ENCODE data around the gene CEND1. TPM values are rescaled to one million over a fixed set of nuclear protein-coding genes. Genes with fewer than 3 reads are reported as not detected.
A peak's percentile ranks its signal among the peaks of the same experiment; 100 is the strongest.

The CEND1 gene
- total RNA-seq, 4 donors from 2014 or later: not detected

DNA sequence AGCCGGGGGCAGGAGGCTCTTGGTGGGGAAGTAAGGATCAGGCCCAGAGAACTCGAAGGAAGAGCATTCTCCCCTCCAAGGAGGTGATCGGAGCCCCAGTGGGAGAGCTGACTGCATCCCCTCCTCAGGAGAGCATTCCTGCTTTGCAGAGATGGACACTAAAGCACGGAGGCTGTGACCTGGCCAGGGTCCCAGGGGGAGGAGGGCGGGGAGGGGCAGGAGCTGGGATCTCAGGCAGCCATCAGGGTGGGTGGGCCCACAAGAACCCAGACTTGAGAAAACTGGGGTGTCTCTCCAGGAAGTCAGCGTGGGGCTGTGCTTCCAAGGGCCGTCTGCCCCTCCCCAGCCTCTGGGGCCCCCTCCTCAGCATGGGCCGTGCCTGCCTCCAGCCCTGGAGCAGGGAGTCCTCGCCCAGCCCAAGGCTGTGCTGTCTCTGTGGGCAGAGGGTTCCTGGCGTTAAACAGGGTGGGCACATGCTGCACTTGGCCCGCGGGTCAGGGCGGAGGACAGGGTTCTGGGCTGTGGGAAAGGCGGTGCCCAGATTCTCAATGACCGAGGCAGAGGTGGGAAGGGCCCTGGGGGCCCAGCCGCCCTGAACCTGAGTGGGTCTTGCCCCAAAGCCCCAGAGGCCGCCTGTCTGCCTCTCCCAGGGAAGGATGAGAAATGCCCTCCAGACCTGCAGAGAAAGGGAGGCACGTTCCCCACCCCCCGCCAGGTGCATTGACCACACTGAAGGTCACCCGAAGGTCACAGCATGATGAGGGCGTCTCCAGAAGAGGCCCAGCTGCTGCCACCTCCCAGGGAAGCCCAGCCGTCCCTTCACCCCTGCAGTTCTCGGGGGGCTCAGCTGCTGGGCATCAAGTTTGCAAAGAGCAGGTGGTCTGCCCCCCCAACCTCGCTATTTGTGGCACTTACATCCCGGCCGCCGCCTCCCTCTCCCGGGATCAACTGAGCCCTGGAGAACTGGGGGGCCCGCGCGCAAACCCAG, 643 bp downstream of the CEND1 start:
- no peak for TF ChIP-seq CTCF (IDR thresholded peaks at IDR 0.05)
- DNase-seq (ENCODE audit: low spot score) (no peak), ATAC-seq (ENCODE audit: low FRiP score) (no peak)

- TF ChIP-seq CTCF (IDR thresholded peaks at IDR 0.05): no peak
- ATAC-seq (ENCODE audit: low FRiP score): no peak
Measured at GRCh38 chr11:788009-788640, 1.8 kb downstream of the CEND1 start.

DNA sequence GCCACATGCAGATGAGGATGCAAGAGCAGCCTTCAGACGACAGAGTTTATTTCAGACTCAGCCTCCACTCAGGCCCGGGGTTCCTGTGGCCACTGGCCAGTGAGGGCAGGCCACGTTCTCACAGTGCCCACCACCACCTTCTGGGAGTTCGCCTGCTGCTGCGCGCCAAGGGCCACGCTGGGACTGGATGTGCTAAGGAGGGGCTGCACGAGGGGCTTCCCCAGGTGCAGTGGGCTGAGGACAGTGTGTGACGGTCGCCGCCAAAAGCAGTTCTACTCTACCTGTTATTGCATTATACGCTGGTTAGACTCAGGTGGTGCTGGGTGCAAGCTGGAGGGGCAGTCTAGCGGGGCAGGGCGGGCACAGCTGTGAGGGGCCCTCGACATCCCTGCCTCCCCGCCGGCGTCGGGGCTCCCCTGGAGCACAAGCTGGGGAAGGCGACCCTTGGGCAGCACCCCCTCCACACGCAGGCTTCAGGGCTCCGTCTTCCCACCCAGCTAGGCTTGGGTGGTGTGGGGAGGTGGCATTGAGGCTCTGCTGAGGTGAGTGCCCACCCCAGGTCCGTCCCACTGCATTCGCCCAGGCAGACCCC, 2.7 kb downstream of the CEND1 start:
- ATAC-seq (ENCODE audit: low FRiP score) (no peak), DNase-seq (ENCODE audit: low spot score) (no peak)
- TF ChIP-seq CTCF (IDR thresholded peaks at IDR 0.05): no peak

More at GRCh38 chr11:788009-788640, 1.8 kb downstream of the CEND1 start:
- no peak for DNase-seq (ENCODE audit: low spot score)

GRCh38 chr11:786235-787083, 3.4 kb downstream of the CEND1 start:
- TF ChIP-seq CTCF (IDR thresholded peaks at IDR 0.05): no peak
- DNase-seq (ENCODE audit: low spot score) (no peak), ATAC-seq (ENCODE audit: low FRiP score) (no peak)

DNA sequence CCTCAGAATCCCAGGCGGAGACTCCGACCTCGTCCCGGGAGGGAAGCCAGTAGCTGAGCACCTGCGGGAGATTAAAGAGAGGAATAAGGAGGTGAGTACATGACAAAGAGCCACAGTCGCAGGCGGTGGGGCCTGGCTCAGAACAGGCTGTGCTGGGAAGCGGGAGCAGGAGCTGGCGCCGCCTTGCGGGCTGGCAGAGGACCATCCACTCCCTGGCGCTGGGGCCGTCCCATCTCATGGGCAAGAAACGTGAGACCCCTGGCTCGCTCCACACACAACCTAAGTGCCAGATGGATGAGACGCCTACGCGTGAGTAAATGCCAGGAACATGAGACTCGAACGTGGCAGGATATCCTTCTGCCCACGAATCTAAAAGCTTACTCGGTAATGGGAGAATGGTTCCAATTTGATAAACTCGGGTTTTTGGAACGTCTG, 6.3 kb downstream of the CEND1 start:
- DNase-seq (ENCODE audit: low spot score) (no peak), ATAC-seq (ENCODE audit: low FRiP score) (peak; percentile 92)
- TF ChIP-seq CTCF (IDR thresholded peaks at IDR 0.05): no peak

All from omental fat pad (tissue), 4 donors.